Adipocyte (in vitro differentiated cells): ENCODE results near the gene ENDOG.

Experiments
- DNase-seq: peaks from one replicate; pipeline ENCODE4 v3.0.0-alpha.2; 2015; ENCODE audit warnings: low read depth
- H3K27me3 ChIP-seq: replicated peaks from 2 replicates; pipeline ENCODE4 v1.7.0; 2013; ENCODE audit warnings: mild to moderate bottlenecking, low read length, moderate library complexity; ENCODE audit not compliant: control insufficient read depth, insufficient read depth
- H3K36me3 ChIP-seq: 2 replicates; pipeline ENCODE4 v1.7.0; 2013; ENCODE audit warnings: low read length, mild to moderate bottlenecking, moderate library complexity; ENCODE audit not compliant: control insufficient read depth, insufficient read depth, severe bottlenecking
- H3K4me1 ChIP-seq: 2 replicates; pipeline ENCODE4 v1.7.0; 2013; ENCODE audit warnings: mild to moderate bottlenecking, low read length, moderate library complexity; ENCODE audit not compliant: control insufficient read depth, insufficient read depth
- H3K4me3 ChIP-seq: 2 replicates; pipeline ENCODE4 v1.7.0; 2013; ENCODE audit warnings: mild to moderate bottlenecking, low read length, moderate library complexity
- H3K9ac ChIP-seq: 2 replicates; pipeline ENCODE4 v1.7.0; 2013; ENCODE audit warnings: mild to moderate bottlenecking, low read length, moderate library complexity
- H3K9me3 ChIP-seq: 2 replicates; pipeline ENCODE4 v1.7.0; 2013; ENCODE audit warnings: mild to moderate bottlenecking, low read length, moderate library complexity; ENCODE audit not compliant: control insufficient read depth

Gene ENDOG

GRCh38 chr9:128805661-128806060 lies 12.6 kb upstream of the ENDOG start:
- H3K4me1 ChIP-seq, result no peaks in the 10 kb centered on the region
- H3K27me3 ChIP-seq, result no peaks in the 10 kb centered on the region
- DNase-seq, result no peak
- no peak overlapping the region for H3K9ac ChIP-seq
- no peaks in the 10 kb centered on the region for H3K9me3 ChIP-seq
- H3K36me3 ChIP-seq, result peaks cover 65% of the 10 kb centered on the region
- no peak overlapping the region for H3K4me3 ChIP-seq

GRCh38 chr9:128807827-128808226 lies 10.5 kb upstream of the ENDOG start:
- Histone ChIP-seq H3K36me3 (peaks cover 52% of the 10 kb centered on the region), H3K27me3 (no peaks in the 10 kb centered on the region), H3K9me3 (no peaks in the 10 kb centered on the region), H3K4me3 (no peak overlapping the region), H3K9ac (no peak overlapping the region), H3K4me1 (no peaks in the 10 kb centered on the region)
- no peak for DNase-seq

- DNase-seq, result no peak
- H3K36me3 ChIP-seq, result peaks cover 44% of the 10 kb centered on the region
- H3K4me3 ChIP-seq, result no peak overlapping the region
- H3K9ac ChIP-seq, result no peak overlapping the region
- no peaks in the 10 kb centered on the region for H3K27me3 ChIP-seq
- no peaks in the 10 kb centered on the region for H3K4me1 ChIP-seq
- H3K9me3 ChIP-seq, result no peaks in the 10 kb centered on the region
These were observed 9.8 kb upstream of the ENDOG start for GRCh38 chr9:128808543-128808942.

- Histone ChIP-seq H3K9me3 (no peaks in the 10 kb centered on the region), H3K4me3 (no peak overlapping the region), H3K27me3 (no peaks in the 10 kb centered on the region), H3K4me1 (no peaks in the 10 kb centered on the region), H3K9ac (no peak overlapping the region), H3K36me3 (peaks cover 39% of the 10 kb centered on the region)
- DNase-seq, result no peak
These were observed 9.2 kb upstream of the ENDOG start for GRCh38 chr9:128809036-128809599.

- no peak for DNase-seq
- H3K9ac ChIP-seq, result no peak overlapping the region
- no peaks in the 10 kb centered on the region for H3K27me3 ChIP-seq
- no peaks in the 10 kb centered on the region for H3K4me1 ChIP-seq
- no peak overlapping the region for H3K4me3 ChIP-seq
- H3K36me3 ChIP-seq, result peaks cover 37% of the 10 kb centered on the region
- no peaks in the 10 kb centered on the region for H3K9me3 ChIP-seq
These were observed 8.5 kb upstream of the ENDOG start for GRCh38 chr9:128809831-128810230.

- H3K9ac ChIP-seq, result no peak overlapping the region
- no peak overlapping the region for H3K4me3 ChIP-seq
- no peaks in the 10 kb centered on the region for H3K4me1 ChIP-seq
- H3K27me3 ChIP-seq, result no peaks in the 10 kb centered on the region
- no peak for DNase-seq
- no peaks in the 10 kb centered on the region for H3K9me3 ChIP-seq
- peaks cover 27% of the 10 kb centered on the region for H3K36me3 ChIP-seq
These were observed 7.4 kb upstream of the ENDOG start for GRCh38 chr9:128810873-128811272.

GRCh38 chr9:128818839-128819715 lies 777 bp downstream of the ENDOG start:
- Histone ChIP-seq H3K4me3 (peak overlapping the region; percentile 82), H3K4me1 (peaks cover 12% of the 10 kb centered on the region), H3K9me3 (no peaks in the 10 kb centered on the region), H3K9ac (peak overlapping the region; percentile 86), H3K36me3 (peaks cover 19% of the 10 kb centered on the region), H3K27me3 (no peaks in the 10 kb centered on the region)
- DNase-seq, result peak; percentile 42

- H3K27me3 ChIP-seq, result no peaks in the 10 kb centered on the region
- peaks cover 26% of the 10 kb centered on the region for H3K36me3 ChIP-seq
- peak overlapping the region; percentile 82 for H3K4me3 ChIP-seq
- H3K4me1 ChIP-seq, result peaks cover 12% of the 10 kb centered on the region
- peak overlapping the region; percentile 86 for H3K9ac ChIP-seq
- H3K9me3 ChIP-seq, result no peaks in the 10 kb centered on the region
- peak; percentile 46 for DNase-seq
These were observed 1.7 kb downstream of the ENDOG start for GRCh38 chr9:128819716-128820664.

- DNase-seq, result no peak
These were observed 2.6 kb downstream of the ENDOG start for GRCh38 chr9:128820665-128821583.

GRCh38 chr9:128821584-128822406 lies 3.5 kb downstream of the ENDOG start:
- H3K9ac ChIP-seq, result no peak overlapping the region
- peaks cover 12% of the 10 kb centered on the region for H3K4me1 ChIP-seq
- peaks cover 44% of the 10 kb centered on the region for H3K36me3 ChIP-seq
- no peak for DNase-seq
- no peak overlapping the region for H3K4me3 ChIP-seq
- H3K27me3 ChIP-seq, result no peaks in the 10 kb centered on the region
- no peaks in the 10 kb centered on the region for H3K9me3 ChIP-seq

More at GRCh38 chr9:128820665-128821583, 2.6 kb downstream of the ENDOG start:
- Histone ChIP-seq H3K36me3 (peaks cover 36% of the 10 kb centered on the region), H3K4me1 (peaks cover 12% of the 10 kb centered on the region), H3K27me3 (no peaks in the 10 kb centered on the region), H3K9me3 (no peaks in the 10 kb centered on the region), H3K9ac (no peak overlapping the region), H3K4me3 (no peak overlapping the region)
